Panc1 (cell line): ENCODE data around the gene SLC34A1.

Experiments used
- CTCF ChIP-seq: fragments of 450-650 bp; IDR thresholded peaks from 2 replicates; pipeline ENCODE4 v1.5.1; 2017; ENCODE audit warnings: mild to moderate bottlenecking
- POLR2AphosphoS5 ChIP-seq: IDR thresholded peaks from 2 replicates; pipeline ENCODE4 v1.6.1; 2012; ENCODE audit warnings: mild to moderate bottlenecking, low read depth, low read length, moderate library complexity
- SIN3A ChIP-seq: IDR thresholded peaks from 2 replicates; pipeline ENCODE4 v1.6.1; 2012; ENCODE audit warnings: low read depth, mild to moderate bottlenecking, low read length, moderate library complexity, borderline replicate concordance; ENCODE audit not compliant: insufficient read depth
- TF ChIP-seq, protein P1 (sequence below), 2 experiments: IDR thresholded peaks; 2 replicates each; pipeline ENCODE4 v1.6.1; 2011 to 2012; ENCODE audit warnings: low read depth in 2 of 2, control low read depth in 1 of 2, low read length in 1 of 2, mild to moderate bottlenecking in 1 of 2, moderate library complexity in 1 of 2; ENCODE audit not compliant: insufficient read depth in 1 of 2

DNA sequence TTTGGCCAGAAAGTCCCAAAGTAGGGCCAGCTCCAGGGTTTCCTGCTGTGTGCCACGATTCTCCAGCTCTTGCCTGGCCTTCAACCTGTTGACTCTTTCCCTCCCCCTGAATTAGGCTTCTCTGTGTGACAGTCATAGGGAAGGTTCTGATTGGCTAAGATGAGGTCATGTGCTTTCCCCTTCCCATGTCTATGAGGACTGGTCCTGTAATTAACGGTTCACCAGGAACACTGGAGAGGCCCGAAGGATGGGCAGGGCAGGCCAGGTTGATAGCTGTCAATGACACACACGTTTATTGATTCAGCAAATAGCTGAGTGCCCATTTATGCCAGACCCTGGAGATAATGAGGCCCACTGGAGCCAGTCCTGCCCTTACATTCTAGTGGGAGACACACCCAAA, 53.4 kb downstream of the SLC34A1 start:
- TF ChIP-seq CTCF: no peak
- no peak for TF ChIP-seq SIN3A
- TF ChIP-seq POLR2AphosphoS5: no peak
- TF ChIP-seq, protein P1, sequence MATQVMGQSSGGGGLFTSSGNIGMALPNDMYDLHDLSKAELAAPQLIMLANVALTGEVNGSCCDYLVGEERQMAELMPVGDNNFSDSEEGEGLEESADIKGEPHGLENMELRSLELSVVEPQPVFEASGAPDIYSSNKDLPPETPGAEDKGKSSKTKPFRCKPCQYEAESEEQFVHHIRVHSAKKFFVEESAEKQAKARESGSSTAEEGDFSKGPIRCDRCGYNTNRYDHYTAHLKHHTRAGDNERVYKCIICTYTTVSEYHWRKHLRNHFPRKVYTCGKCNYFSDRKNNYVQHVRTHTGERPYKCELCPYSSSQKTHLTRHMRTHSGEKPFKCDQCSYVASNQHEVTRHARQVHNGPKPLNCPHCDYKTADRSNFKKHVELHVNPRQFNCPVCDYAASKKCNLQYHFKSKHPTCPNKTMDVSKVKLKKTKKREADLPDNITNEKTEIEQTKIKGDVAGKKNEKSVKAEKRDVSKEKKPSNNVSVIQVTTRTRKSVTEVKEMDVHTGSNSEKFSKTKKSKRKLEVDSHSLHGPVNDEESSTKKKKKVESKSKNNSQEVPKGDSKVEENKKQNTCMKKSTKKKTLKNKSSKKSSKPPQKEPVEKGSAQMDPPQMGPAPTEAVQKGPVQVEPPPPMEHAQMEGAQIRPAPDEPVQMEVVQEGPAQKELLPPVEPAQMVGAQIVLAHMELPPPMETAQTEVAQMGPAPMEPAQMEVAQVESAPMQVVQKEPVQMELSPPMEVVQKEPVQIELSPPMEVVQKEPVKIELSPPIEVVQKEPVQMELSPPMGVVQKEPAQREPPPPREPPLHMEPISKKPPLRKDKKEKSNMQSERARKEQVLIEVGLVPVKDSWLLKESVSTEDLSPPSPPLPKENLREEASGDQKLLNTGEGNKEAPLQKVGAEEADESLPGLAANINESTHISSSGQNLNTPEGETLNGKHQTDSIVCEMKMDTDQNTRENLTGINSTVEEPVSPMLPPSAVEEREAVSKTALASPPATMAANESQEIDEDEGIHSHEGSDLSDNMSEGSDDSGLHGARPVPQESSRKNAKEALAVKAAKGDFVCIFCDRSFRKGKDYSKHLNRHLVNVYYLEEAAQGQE (IDR thresholded peaks at IDR 0.05; ENCODE audit: insufficient read depth in 1 of 2, low read depth in 2 of 2, low read length in 1 of 2): no peak
